Inflammatory macrophage (primary cell): ENCODE data around the gene AQP9.
"Not testable (repeated sequence)": the region's sequence is repeated elsewhere in the genome, so short reads cannot be mapped to it uniquely, and the experiment has no call there.

Experiments
- DNase-seq, 2 donors: peaks; one replicate each; pipeline ENCODE4 v3.0.0-alpha.2; 2020 to 2022

AQP9 gene

DNA sequence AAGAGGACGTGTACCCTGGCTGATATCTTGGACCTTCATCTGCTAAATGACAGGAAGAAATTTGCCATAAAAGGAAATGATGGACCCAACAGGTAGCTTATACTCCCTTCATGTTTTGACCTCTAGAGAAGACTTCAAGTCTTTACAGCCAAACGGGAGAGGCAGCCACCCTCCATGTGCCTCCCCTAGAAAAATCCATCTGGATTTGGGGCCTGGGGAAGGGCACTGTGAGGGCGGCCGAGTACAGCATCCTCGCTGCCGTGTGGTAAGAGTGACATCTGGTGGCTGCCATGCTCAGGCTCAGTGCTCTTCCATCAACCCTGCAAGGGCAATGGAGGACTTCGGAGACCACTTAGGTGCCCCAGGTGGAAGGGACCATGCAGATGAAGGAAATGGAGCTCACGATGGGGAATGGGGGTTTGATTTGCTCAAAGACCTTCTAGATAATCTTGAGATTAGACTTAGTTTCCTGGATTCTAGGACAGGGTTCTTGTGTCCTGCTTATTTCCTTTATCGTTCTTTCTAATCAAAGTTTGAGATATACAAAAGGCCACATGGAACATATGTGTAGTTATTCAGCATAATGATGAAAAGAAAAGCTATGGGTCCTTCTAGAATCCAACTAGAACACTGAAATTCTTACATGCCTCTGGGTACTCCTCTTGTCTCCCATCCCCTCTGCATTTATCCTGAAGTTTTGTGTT, 44.4 kb downstream of the AQP9 start:
- peak; percentile 28 to 48 for DNase-seq

DNA sequence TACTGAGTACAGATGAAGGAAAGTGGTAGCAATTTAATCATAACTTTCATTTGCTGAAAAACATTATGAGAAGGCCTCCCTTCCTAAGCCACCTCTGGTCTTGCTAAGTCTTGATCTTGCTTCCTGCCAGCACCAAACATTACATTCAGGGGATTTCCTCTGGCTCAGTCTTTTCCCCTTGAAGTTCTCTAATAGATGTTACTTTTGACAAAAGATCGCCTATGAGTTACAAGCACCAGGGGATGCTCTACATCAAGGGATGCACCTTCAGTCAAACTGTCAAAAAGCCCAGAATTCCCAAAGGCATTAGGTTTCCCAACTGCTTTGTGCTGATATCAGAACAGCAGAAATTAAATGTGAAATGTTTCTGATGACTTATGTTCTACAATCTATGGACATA, 47.3 kb downstream of the AQP9 start:
- no peak for DNase-seq

GRCh38 chr15:58189148-58189811, 51.1 kb downstream of the AQP9 start:
- no peak for DNase-seq

GRCh38 chr15:58190419-58190818, 52.2 kb downstream of the AQP9 start:
- no peak for DNase-seq

DNA sequence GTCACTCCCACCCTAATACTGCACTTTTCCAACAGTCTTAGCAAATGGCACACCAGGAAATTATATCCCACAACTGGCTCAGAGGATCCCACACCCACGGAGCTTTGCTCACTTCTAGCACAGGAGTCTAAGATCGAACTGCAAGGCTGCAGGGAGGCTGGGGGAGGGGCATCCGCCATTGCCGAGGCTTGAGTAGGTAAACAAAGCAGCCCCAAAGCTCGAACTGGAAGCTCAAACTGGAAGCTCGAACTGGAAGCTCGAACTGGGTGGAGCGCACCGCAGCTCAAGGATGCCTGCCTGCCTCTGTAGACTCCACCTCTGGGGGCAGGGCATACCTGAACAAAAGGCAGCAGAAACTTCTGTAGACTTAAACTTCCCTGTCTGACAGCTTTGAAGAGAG, 55.5 kb downstream of the AQP9 start:
- not testable (repeated sequence) for DNase-seq

GRCh38 chr15:58200739-58201138, 62.6 kb downstream of the AQP9 start:
- DNase-seq: no peak

GRCh38 chr15:58201516-58201915, 63.3 kb downstream of the AQP9 start:
- no peak for DNase-seq

- DNase-seq: peak; percentile 11 to 20
Observed at GRCh38 chr15:58203537-58203936, 65.4 kb downstream of the AQP9 start.

GRCh38 chr15:58206151-58206550, 68.0 kb downstream of the AQP9 start:
- DNase-seq: no peak

DNA sequence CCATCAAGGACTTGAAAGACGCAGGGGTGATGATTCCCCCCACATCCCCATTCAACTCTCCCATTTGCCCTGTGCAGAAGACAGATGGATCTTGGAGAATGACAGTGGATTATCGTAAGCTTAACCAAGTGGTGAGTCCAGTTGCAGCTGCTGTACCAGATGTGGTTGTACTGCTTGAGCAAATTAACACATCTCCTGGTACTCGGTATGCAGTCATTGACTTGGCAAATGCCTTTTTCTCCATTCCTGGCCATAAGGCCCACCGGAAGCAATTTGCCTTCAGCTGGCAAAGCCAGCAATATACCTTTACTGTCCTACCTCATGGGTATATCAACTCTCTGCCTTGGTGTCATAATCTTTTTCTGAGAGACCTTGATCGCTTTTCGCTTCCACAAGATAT, 70.0 kb downstream of the AQP9 start:
- DNase-seq: not testable (repeated sequence)

DNA sequence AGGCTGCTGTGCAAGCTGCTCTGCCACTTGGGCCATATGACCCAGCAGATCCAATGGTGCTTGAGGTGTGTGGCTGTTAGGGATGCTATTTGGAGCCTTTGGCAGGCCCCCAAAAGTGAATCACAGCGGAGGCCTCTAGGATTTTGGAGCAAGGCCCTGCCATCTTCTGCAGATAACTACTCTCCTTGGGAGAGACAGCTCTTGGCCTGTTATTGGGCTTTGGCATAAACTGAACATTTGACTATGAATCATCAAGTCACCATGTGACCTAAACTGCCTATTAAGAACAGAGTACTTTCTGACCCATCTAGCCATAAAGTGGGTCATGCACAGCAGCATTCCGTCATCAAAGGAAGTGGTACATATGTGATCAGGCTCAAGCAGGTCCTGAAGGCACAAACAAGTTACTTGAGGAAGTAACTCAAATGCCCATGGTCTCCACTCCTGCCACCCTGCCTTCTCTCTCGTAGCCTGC, 70.9 kb downstream of the AQP9 start:
- peak; percentile 87 to 93 for DNase-seq

GRCh38 chr15:58210031-58210430, 71.8 kb downstream of the AQP9 start:
- peak in 1 of 2 donors; percentile 18 for DNase-seq

GRCh38 chr15:58212909-58213526, 74.8 kb downstream of the AQP9 start:
- peak; percentile 24 to 47 for DNase-seq

DNA sequence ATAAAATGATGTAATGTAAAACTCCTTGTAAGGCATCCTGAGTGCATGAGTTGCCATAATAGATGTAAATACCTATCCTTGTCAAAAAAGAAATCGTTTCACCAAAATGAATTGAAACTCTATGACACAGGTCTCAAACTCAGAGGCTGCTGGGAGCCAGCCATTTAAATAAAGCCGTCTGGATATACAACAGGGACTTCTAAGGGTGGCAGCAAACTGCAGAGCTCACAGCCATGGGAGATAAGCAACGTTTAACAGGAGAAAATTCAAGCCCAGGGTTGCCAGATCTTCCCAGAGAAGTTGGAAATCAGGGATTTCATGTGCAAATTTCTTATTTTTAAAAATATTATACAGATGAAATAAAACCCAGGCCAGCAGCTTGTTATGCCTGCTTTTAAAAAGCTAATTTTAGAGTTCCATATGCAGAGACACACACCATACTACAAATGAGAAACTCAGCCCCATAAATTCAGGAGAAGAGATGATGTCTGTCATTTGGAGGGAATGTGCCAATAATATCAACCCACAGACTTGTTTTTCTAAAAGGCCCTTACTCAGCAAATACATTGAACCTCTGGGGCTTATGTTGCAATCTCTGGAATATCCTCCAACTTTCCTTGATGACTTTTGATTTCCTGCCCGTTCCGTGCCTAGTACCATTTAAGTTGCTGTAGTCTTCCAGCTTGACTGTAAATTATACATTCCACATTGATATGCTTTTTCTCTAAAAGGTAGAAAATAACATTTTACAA, 75.6 kb downstream of the AQP9 start:
- peak; percentile 10 to 13 for DNase-seq

DNA sequence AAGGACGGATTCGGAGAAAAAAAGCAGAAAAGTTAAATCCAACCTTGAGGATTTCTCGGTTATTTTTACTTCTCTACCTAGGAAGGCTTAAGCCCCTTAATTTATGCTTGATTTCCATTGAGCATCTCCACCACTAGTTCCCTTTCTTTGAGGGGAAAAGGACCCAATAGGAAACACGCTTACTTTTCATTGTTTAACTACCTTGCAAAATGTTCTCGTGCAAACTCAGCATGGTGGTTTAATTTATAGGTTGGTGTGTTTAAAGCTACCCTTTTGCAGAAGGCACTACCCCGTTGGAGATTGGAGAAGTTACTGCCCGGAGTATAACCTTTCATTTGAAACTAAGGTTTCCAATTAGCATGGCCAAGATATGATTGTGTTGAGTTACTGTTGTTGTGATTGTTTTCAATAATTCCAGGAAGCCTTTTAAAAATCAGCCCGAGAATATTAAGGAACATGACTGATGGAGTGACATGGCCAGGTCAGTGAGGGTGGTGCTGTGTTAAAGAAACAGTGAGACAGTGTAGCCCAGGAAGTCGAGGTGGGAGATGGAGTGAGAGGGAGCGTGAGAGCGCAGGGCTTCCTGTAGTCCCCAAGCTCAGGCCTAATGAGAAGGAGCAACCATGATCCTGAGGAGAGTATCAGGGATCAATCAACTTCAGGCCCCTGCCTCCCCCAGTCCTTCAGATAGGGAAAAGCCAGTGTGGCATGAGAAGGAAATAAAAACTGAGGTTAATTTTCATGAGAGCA, 76.6 kb downstream of the AQP9 start:
- peak; percentile 9 to 23 for DNase-seq

GRCh38 chr15:58217460-58217859, 79.3 kb downstream of the AQP9 start:
- no peak for DNase-seq

DNA sequence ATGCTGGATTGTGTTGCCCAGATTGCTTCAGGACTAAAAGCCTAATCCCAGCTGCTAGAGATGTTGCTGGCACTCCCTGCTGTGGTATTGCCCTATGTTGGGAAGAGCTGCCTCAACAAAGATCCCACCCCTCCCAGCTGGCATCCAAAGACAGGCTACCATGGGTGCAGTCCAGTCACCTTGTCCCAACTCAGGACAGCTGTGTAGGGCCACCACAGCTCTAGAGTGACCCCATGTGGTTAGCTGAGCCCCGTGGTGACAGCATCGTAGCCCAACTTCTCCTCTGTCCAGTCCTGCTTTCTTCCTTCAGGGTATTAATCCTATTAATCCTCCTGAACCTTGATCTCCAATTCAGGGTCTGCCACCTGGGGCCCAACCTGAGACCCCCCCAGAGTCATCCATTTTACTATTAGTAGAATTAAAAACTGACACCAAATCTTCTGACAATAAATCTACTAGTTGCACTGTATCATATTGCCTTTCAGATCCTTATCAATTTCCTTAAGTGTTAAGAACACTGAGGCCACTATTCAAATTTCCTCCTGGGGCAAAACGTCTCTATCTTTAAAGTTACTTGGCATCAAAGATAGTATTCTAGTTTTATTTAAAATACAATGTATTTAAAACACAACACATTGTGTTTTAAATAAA, 83.5 kb downstream of the AQP9 start:
- peak; percentile 67 to 77 for DNase-seq

GRCh38 chr15:58222679-58223078, 84.5 kb downstream of the AQP9 start:
- peak; percentile 14 to 38 for DNase-seq

DNA sequence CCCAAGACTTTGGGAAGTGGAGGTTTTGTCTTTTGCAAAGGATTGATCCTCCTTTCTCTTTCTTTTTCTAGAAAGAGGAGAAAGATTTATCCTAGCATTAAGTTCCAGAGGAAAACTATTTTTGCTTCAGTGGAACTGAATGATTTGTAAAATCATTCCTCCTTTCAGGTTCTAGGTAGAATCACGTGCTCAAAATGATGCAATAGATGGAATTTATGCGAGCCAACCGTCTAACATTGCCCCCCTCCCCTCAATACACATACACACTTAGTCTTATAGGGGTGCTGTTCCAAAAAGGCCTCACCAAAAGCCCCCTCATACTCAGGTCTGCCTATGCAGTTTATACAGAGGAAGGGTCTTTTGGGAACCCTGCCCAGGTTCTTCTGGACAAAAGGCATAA, 85.3 kb downstream of the AQP9 start:
- DNase-seq: no peak

DNA sequence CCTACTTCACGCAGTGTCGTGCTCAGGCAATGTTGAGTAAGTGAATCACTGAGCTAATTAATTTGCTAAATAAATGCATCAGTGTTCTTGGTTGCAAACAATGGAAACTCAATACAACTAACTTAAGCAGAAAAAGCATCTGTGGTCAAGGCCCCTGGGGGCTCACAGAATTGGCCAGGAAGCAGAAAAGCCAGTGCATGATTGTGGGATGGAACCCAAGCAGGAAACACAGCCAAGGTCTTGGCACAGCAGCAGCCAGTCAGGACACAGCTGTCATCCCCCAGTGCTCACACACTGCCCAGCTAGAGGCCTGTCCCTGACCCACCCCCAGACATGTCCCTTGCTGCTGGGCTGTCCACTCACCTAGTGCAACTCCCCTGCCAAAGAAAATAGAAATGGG, 85.9 kb downstream of the AQP9 start:
- DNase-seq: no peak

DNA sequence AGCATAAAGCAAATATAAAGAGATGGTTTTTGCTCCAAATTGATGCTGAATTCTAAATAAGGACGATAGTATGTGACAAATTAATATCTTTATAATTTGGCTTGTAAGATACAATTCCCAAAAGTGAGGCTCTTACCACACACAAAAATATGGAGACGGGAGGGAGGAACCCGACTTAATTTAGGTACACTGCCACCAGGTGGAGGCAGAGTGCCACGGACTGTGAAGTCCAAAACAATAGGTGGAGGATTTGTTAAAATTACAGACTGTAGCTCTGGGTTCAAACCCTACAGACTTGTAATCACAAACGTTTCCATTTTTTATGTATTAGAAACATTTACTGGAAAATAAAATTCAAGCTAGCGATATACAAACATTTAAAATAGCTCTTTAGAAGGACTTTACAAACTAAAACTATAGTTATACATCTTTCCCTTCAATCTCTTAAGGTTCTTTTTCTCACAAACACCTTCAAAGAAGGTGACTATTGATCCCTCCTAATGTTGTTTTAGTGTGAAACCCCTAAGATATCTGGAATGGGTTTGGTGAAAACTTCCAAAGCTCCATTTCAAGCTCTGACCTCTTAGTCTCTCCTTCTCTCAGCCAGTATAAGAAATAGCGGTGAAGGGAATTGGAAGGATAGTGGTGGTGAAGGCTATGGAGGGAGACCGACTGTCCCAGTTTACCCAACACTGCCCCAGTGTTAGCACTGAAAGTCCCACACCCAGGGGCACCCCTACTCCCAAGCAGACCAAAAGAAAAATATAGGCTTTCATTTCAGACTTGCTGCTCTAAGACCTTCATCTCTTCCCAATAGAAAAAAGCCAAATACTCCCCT, 89.7 kb downstream of the AQP9 start:
- DNase-seq: peak; percentile 82 to 85
